Thyroid gland (tissue), 4 donors: ENCODE measurements around the gene MITF. TPM values are rescaled to one million over a fixed set of nuclear protein-coding genes. Genes with fewer than 3 reads are reported as not detected.

Experiments
- DNase-seq, 2 donors: peaks; one replicate each; pipeline ENCODE4 v3.0.0-alpha.2; 2019
- H3K27ac ChIP-seq, 3 donors: fragments of 200-600 bp; sonication (generic); 1 replicate in 2 of 3; 2 replicates in 1 of 3; pipeline ENCODE4 v1.5.1; 2016 to 2019; ENCODE audit warnings: mild to moderate bottlenecking in 1 of 3, moderate library complexity in 1 of 3
- H3K27me3 ChIP-seq: fragments of 200-600 bp; sonication (generic); one replicate; pipeline ENCODE4 v1.5.1; 2019
- H3K36me3 ChIP-seq, 2 donors: fragments of 200-600 bp; sonication (generic); one replicate each; pipeline ENCODE4 v1.5.1; 2016 to 2019
- H3K4me1 ChIP-seq, 2 donors: fragments of 200-600 bp; sonication (generic); one replicate each; pipeline ENCODE4 v1.5.1; 2017 to 2019
- H3K4me3 ChIP-seq, 3 donors: fragments of 200-600 bp; sonication (generic); replicated peaks in 1 of 3; 1 replicate in 2 of 3; 2 replicates in 1 of 3; pipeline ENCODE4 v1.5.1; 2016; ENCODE audit warnings: mild to moderate bottlenecking in 1 of 3
- H3K9me3 ChIP-seq: fragments of 200-600 bp; sonication (generic); one replicate; pipeline ENCODE4 v1.5.1; 2017
- CTCF ChIP-seq, 6 experiments: fragments of 200-600 bp in 3 of 6; fragments of 450-650 bp in 3 of 6; sonication (generic) in 3 of 6; IDR thresholded peaks; one replicate each; pipeline ENCODE4 v1.5.1; 2016 to 2019; ENCODE audit warnings: antibody characterized with exemption in 6 of 6, mild to moderate bottlenecking in 2 of 6, inconsistent platforms in 1 of 6, moderate library complexity in 1 of 6
- POLR2A ChIP-seq, 2 donors: fragments of 450-650 bp; IDR thresholded peaks; one replicate each; pipeline ENCODE4 v1.6.1; 2017; ENCODE audit warnings: antibody characterized with exemption in 2 of 2, mild to moderate bottlenecking in 2 of 2, moderate library complexity in 1 of 2
- WGBS, 2 donors: methylation state at CpG; one replicate each; pipeline ENCODE4 v1.1.5; 2017; 5-methylcytosine and 5-hydroxymethylcytosine counted together
- intact Hi-C: fragments of 100-400 bp; cut with DNase I; formaldehyde crosslinking; loops from one replicate; pipeline ENCODE4 v1.15.1; 2023
- total RNA-seq, 4 donors: library from RNA; depleted of rRNA; stranded (reverse); fragments of >200 nt; gene quantifications; one replicate each; pipeline ENCODE4 v1.2.3, GENCODE V29; 2016

MITF gene
- total RNA-seq, 4 donors from 2014 or later: 22.4 to 52.1 (median 26.4) TPM

- no peaks in the 10 kb centered on the region for H3K36me3 ChIP-seq
- intact Hi-C loops: no loop called here
- no peak overlapping the region for H3K4me3 ChIP-seq
- TF ChIP-seq POLR2A (IDR thresholded peaks at IDR 0.05): no peak
- TF ChIP-seq CTCF (IDR thresholded peaks at IDR 0.05): no peak
- no peak overlapping the region for H3K27ac ChIP-seq
- WGBS, 2 donors: 85 to 87% methylated on average over 2 of the region's 2 CpGs
- H3K4me1 ChIP-seq: no peaks in the 10 kb centered on the region
- no peak for DNase-seq
- no peaks in the 10 kb centered on the region for H3K27me3 ChIP-seq
- H3K9me3 ChIP-seq: no peaks in the 10 kb centered on the region
Measured at GRCh38 chr3:69724722-69725435, 14.4 kb upstream of the MITF start.

- intact Hi-C loops: no loop called here
- Histone ChIP-seq H3K4me3 (no peak overlapping the region), H3K27ac (no peak overlapping the region), H3K9me3 (no peaks in the 10 kb centered on the region), H3K27me3 (no peaks in the 10 kb centered on the region), H3K36me3 (no peaks in the 10 kb centered on the region), H3K4me1 (no peaks in the 10 kb centered on the region)
- WGBS, 2 donors: 77 to 81% methylated on average over 3 of the region's 3 CpGs
- no peak for TF ChIP-seq POLR2A (IDR thresholded peaks at IDR 0.05)
- TF ChIP-seq CTCF (IDR thresholded peaks at IDR 0.05): no peak
- DNase-seq: no peak
Measured at GRCh38 chr3:69725994-69726571, 13.2 kb upstream of the MITF start.

- H3K27ac ChIP-seq: no peak overlapping the region
- H3K4me3 ChIP-seq: no peak overlapping the region
- no peak for DNase-seq
- H3K36me3 ChIP-seq: no peaks in the 10 kb centered on the region
- intact Hi-C loops: no loop called here
- TF ChIP-seq POLR2A (IDR thresholded peaks at IDR 0.05) (no peak), CTCF (IDR thresholded peaks at IDR 0.05) (no peak)
- WGBS, 2 donors: 87 to 90% methylated on average over 6 of the region's 6 CpGs
- H3K4me1 ChIP-seq: no peaks in the 10 kb centered on the region
- H3K27me3 ChIP-seq: no peaks in the 10 kb centered on the region
- H3K9me3 ChIP-seq: no peaks in the 10 kb centered on the region
Measured at GRCh38 chr3:69729147-69729919, 9.9 kb upstream of the MITF start.

- intact Hi-C loops: no loop called here
- Histone ChIP-seq H3K4me3 (no peak overlapping the region), H3K4me1 (no peaks in the 10 kb centered on the region), H3K27ac (no peak overlapping the region), H3K27me3 (no peaks in the 10 kb centered on the region), H3K36me3 (no peaks in the 10 kb centered on the region), H3K9me3 (no peaks in the 10 kb centered on the region)
- no peak for DNase-seq
- TF ChIP-seq POLR2A (IDR thresholded peaks at IDR 0.05) (no peak), CTCF (IDR thresholded peaks at IDR 0.05) (no peak)
- 66 to 71% methylated on average over 2 of the region's 2 CpGs for WGBS, 2 donors
Measured at GRCh38 chr3:69731080-69731479, 8.2 kb upstream of the MITF start.

GRCh38 chr3:69735893-69736292, 3.4 kb upstream of the MITF start:
- Histone ChIP-seq H3K4me3 (no peak overlapping the region), H3K27me3 (no peaks in the 10 kb centered on the region), H3K9me3 (no peaks in the 10 kb centered on the region), H3K4me1 (peaks cover 4 to 9% of the 10 kb centered on the region in 2 donors), H3K36me3 (no peaks in the 10 kb centered on the region), H3K27ac (no peak overlapping the region)
- TF ChIP-seq POLR2A (IDR thresholded peaks at IDR 0.05): no peak
- no peak for TF ChIP-seq CTCF (IDR thresholded peaks at IDR 0.05)
- intact Hi-C loops: no loop called here
- no peak for DNase-seq
- 74 to 77% methylated on average over 2 of the region's 2 CpGs for WGBS, 2 donors
